ENCODE measurements around the gene RTTN. TPM values are rescaled to one million over a fixed set of nuclear protein-coding genes. Genes with fewer than 3 reads are reported as not detected.
A peak's percentile ranks its signal among the peaks of the same experiment; 100 is the strongest.
"Not testable (repeated sequence)": the region's sequence is repeated elsewhere in the genome, so short reads cannot be mapped to it uniquely, and the experiment has no call there.

The RTTN gene
- total RNA-seq, 1 experiment from 2014 or later, result 17.7 TPM

DNA sequence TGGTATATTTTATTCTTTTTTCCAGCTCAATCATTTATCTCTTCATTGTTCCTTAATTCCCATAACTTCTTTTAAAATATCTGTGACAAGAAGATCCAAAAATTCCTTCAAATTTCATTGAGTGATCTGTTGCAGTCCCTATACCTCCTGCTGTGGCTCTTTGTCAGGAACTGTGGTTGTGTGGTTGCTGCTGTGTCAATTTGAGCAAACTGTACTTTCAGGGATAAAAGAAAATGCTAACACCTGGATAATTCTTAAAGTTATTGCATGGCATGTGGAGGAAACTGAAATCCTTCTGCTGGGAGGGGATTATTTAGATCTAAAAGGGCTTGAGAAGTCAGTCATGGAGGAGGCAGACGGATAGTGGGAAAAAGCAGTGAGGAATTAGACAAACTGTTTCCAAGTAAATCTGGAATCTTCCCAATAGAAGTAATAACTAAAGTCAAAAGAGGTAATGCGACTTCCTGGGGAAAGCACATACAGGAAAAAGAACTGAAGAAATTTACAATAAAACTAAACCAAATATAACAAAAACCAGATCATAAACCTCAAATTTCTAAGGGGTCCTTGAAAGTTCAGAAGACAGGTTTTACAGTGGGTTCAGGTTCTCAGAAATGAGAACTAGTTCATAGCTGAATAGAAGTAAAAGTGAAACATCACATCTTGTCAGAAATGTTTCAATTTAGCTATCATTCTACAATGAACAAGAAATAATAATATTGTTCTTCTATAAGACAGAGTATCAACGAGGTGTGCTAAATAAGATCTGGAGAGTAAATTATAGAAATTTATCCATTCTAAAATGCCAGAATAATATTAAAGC lies 224.3 kb downstream of the RTTN start:
- no peak for DNase-seq (ENCODE audit: low read depth)

DNA sequence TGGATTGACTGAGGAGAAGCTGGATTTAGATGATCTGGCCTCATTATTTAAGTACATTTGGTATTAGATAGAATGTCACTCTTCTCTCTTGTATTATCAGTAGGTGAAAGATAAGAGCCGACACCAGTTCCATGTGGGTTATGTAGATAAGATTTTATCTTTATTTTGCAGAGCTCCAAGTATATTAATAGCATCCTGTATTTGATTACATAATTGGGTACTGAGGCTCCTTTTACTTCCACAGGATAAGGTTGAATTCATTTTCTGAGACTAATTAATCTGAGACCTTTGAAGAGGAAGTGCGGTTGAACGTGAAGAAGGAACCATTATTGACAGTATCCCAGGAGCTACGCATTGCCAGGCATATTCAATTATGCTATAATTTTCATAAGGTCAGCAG lies 225.0 kb downstream of the RTTN start:
- no peak for DNase-seq (ENCODE audit: low read depth)

DNA sequence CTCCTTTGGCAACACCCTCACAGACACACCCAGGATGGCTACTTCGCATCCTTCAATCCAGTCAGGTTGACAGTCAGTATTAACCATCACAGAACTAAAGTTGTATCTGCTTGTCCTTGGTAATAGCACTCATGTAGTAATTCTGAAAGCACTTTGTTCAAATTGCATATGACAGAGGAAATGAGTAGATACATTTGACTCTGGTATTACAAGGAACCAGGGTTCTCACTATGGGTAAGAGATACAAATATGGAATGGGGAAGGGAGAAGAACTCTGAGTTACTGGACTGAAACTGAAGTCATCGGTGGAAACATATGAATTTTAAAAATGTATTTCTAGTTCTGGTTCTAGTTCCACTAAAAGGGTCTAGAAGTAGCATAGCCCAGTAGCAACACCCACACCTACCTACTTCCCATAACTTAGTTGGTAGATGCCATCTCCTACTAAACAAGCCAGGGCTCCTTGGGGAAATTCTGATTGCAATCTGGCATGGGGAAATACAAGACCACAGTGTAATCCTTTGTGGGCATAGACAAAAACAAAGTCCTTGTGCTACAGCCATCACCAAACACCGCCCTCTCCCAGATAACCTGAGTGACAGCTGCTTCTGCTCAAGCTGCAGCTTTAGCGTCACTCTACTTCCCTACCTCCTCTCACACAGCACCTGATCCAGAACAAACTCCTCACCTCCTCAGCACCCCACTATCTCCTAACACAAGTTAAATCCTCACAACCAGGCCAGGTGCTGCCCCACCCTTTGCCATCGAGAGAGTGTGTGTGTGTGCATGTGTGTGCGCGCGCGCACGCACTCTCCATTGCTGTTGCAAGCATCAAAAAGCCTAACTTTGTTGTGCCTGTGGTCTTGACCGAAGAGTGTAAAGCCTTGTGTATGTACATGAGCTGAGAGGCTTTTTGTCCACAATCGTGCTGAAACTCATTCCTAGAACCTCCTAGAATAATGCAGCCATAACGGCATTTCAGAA lies 226.5 kb downstream of the RTTN start:
- no peak for DNase-seq (ENCODE audit: low read depth)

DNA sequence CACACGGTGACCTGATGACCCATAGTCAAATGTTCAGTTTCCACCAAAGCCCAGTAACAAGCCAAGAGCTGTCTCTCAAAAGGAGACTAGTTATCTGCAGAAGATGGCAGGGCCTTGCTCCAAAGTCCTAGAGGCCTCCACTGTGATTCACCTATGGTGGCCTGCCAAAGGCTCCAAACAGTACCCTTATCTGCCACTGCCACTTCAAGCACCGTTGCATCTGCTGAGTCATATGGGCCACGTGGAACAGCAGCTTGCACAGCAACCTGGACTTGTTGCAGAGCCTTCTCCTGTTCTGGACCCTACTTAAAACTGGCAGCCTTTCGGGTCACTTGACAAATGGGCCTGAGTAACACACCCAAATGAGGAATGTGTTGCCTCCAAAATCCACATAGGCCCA lies 230.2 kb downstream of the RTTN start:
- DNase-seq (ENCODE audit: low read depth), result not testable (repeated sequence)

DNA sequence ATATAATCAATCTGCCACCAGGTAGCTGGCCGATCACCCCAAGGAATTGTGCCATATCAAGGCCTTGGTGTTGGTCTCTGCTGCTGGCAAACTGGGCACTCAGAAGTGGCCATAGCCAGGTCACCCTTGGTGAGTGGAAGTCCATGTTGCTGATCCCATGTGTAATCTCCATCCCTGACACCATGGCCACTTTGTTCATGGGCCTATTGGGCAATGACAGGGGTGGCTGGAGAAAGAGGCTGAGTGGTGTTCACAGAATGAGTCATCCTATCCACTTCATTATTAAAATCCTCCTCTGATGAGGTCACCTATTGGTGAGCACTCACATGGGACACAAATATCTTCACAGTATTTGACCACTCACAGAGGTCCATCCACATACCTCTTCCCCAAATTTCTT lies 231.1 kb downstream of the RTTN start:
- DNase-seq (ENCODE audit: low read depth), result peak; percentile 31

DNA sequence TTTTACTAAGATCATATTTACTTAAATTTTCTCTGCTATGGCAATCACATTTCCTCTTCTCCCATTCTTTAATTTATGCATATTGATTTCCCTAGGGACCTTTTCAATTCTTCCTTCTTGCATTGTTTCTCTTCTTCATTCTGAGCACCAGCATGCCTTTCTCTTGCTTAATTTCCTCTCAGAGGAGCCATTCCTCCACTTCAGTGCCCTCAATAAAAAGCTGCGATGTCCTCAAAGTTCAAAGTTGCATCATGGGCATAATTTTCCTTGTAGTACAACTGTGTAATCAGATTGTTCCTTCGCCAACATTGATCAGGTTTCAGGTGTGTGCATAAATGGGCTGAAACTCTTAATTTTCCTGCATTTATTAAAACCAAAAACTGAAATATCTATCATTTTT lies 236.0 kb downstream of the RTTN start:
- no peak for DNase-seq (ENCODE audit: low read depth)

DNA sequence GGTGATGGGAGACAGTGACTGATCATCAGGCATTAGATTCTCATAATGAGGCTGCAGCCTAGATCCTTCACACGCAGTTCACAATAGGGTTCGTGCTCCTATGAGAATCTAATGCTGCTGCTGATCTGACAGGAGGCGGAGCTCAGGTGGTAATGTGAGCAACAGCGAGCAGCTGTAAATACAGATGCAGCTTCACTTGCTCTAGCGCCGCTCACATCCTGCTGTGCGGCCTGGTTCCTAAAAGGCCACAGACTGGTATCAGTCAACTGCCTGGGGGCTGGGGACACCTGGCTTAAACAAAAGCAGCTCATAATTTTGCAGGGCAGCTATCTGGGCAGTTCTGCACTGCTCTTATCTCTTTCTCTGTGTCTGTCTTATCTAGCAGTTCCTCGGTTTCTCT lies 237.4 kb downstream of the RTTN start:
- no peak for DNase-seq (ENCODE audit: low read depth)

DNA sequence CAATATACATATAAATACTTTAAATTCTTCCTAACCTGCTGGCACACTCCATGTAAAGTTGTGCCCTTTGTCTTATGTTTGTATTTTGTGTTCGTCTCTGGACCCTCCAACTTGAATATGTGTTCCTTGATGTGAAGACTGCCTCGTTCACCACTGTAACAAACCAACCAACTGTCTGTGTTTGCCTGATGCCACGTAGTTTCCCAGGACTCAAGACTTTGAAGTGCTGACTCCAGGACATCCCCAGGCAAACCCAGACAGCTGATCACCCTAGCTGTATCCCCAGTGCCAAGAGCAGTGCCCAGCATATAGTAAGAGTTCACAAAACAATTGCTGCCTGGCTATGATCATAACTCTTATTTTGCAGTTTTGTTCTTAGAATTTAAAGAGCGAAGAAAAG lies 242.3 kb downstream of the RTTN start:
- DNase-seq (ENCODE audit: low read depth), result no peak

DNA sequence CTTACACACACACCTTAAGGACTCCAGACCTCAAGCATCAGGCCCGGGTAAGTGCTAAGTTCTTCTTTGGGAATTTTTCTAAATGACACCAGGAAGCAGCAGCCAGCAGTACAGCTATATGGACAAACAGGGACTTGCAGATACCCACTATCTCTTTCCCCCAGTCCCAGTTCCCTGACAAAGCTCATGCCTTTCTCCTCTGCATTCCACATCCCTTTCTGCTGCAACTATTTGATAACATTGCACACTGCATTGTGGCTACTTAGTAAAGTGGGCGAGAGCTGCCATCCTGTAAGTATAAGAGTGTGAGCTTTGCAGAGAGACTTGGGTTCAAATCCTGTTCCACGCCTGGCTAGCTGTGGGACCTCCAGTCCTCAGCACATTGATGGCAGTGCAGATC lies 243.8 kb downstream of the RTTN start:
- no peak for DNase-seq (ENCODE audit: low read depth)

DNA sequence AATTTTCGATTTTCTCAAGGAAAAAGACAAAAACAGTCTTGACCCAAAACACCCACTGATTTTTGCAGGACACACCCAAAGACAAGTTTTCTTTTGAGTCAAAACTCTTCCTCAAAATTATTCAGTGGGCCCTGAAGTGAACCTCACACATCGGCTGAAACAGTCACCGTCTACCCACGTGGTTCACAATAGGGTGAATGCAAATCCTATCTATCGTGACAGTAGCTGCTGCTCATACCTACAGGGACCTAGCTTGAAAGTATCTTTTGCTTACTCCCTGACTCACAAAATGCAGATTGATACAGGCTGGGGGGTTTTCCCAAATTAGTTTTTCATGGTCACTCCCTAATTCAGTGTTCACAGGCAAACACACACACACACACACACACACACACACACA lies 247.1 kb downstream of the RTTN start:
- DNase-seq (ENCODE audit: low read depth), result no peak

DNA sequence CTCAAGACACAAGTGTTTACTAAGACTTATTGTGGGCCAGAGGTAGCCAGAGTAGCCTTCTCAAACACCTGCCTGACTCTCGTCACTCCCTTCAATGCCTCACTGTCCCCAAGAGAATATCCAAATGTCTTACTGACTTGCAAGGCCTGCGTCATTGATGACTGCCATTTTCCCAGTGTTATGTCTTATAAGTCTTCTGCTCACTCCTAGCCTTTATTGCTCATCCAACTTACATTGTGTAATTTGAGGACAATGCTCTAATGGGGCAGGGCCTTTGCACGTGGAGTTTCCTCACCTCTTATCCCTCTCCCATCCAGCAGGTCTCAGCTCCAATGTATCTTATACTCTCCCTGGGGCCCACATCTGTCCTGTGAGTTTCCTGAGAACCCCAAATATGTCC lies 247.7 kb downstream of the RTTN start:
- DNase-seq (ENCODE audit: low read depth), result no peak

DNA sequence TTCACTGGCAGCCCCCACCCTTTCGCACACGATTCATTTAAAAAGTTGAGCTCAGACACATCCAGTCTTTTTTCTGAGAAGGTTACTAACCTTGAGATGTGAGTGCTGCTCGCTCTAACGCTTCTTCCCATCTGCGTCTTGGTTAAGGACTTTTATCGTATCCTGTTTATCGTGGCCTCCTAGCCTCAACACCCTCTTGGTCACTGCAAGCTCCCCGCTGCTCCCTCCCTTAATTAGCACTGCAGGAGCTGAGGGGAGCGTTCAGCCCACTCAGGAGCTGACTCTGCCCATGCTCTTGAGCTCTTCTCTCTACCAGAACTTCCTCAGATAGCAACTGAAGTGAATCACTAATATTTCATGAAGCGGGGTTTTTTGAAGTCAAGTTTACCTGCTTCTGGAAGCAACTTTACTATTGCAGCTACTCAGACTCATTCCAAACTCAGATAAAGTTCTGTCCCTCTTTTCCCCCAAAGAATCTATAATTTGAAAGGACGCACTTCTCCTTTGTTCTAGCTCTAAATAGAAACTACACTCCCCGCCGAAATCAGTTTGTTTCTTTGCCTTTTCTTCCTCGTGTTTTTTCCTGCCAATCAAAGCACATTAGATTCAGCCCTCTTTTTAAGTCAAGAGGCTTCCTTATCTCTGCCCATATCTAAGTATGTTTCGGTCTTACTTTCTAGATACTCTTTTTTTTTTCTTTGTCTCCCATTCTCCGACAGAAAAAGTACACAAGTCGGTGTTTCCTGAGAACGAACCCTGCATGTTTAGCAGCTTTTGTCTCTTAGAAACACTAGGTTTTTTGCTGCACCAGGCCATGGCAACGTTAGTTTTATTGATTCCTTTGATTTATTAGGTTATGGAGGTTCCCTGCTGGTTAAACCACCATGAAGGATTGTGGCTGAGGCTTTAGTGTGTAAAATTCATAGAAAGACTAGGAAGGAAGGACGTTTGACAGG lies 248.5 kb downstream of the RTTN start:
- no peak for DNase-seq (ENCODE audit: low read depth)

DNA sequence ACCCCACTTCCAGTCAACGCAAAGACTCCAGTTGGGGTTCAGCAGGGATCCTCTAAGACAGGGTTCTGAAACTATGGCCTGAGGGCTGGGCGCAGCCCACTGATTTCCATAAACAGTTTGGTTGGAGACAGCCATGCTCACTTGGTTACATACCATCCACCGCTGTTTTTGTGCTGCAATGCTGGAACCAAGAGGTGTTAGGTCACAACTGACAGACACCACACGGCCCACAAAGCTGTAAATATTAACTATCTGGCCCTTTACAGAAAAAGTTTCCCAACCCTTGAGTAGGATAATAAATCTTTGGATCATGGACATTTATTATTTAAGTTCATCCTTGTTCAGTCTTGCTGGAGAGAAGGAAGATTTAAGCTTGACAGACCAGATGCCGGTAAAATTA lies 249.4 kb downstream of the RTTN start:
- DNase-seq (ENCODE audit: low read depth), result no peak

DNA sequence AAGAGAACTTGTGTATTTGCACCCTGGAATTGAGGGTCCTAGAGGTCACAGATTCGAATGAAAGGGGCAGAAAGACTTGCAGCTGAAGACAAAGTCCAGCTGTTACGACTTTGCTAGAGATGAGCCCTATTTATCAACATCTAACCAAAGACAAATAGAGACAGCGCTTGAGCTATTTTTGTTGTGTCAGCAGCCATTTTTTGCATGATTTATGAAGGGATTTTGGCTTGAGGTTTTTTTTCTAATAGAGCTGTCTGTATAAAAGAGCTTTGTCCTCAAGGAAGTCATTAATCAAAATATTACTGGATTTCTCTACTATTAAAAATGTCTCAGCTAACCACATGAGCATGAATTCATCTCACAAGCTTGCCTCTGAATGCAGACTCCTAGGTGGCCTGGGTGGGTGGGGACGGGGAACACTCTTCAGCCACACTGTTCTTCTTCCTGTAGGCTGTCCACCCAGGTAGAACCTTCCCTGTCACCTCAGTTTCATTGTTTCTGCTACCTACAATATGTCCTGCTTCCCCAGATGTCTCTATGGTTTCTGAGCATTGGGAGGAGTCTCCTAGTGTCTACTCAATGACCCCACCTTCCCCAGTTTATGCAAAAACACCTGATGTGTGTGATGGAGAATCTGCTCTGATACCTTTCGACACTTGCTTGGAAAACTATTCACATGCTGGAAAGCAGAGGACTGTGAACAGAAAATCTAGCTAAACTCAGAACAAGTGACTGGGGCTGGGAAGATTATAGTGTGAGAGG lies 250.6 kb downstream of the RTTN start:
- DNase-seq (ENCODE audit: low read depth), result peak; percentile 21

DNA sequence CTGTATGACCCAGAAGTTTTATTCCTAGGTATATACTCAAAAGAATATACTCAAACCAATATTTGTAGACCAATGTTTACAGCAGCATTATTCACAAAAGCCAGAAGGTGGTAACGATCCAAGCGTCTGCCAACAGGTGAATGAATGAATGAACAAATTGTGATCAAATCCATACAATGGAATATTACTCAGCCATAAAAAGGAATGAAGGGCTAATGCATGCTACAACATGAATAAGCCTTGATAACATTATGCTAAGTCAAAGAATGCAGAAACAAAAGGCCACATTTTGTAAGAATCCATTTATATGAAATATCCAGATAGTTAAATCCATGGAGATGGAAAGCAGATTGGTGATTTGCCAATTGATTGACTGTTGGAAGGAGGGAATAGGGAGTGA lies 252.3 kb downstream of the RTTN start:
- DNase-seq (ENCODE audit: low read depth), result no peak

Other genes with a start within 250 kb of the RTTN start
- gene SOCS6, start 83.4 kb upstream of the RTTN start, total RNA-seq (2014; rRNA removed; shearing (Covaris generic)), result 20.1 and 27.6 TPM in 2 replicates